Measurements from ENCODE around the gene MZF1. TPM values are rescaled to one million over a fixed set of nuclear protein-coding genes. Genes with fewer than 3 reads are reported as not detected.

Gene MZF1
- polyA plus RNA-seq, 1 donor (not counting 4 experiments of a cell fraction or from before 2014, with no cell fraction given): 7.4 TPM

DNA sequence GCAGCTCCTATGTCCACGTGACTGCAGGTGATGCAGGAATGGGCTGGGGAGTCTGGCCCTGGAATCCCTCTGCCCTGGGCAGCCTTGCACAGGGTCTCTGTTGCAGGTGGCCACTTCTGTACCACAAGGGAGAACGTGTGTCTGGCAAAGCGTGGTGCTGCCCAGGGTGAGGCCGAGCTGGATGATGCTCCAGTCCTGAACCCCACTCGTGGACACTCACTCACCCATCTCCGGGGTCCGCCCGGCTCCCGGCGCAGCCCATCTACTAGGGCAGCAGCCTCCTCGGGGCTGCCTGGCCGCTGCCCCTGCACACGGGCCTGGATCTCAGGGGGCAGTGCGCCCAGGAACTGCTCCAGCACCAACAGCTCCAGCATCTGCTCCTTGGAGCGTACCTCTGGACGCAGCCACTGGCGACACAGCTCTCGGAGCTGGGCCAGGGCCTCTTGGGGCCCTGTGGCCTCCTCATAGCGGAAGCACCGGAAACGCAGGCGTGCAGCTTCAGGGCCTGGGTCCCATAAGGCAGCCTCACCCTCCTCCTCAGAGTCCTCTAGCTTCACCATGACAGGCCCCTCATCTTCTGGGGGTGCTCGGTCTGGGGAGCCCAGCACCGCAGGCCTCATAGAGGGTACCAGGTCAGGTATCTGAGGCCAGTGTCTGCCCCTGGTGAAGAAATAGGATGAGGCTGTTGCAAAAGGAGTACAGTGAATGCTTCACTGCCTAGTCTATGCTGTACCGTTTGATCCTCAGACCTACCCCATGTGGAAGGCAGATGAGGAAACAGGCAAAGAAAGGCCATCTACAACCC is 2.2 kb downstream of the MZF1 start:
- Histone ChIP-seq H3K9ac (ENCODE audit: control insufficient read depth, extremely low read depth, insufficient read depth, low read length) (no peak overlapping the region), H3K36me3 (ENCODE audit: control insufficient read depth in 2 of 2, extremely low read depth in 1 of 2, insufficient read depth in 2 of 2, low read length in 2 of 2) (peaks cover 13 to 24% of the 10 kb centered on the region in 2 experiments), H3K27me3 (ENCODE audit: control insufficient read depth, extremely low read depth, insufficient read depth, low read length) (no peaks in the 10 kb centered on the region), H4K20me1 (ENCODE audit: control insufficient read depth, extremely low read depth, insufficient read depth, low read length) (no peaks in the 10 kb centered on the region), H3K27ac (ENCODE audit: control insufficient read depth, insufficient read depth, low read length) (no peak overlapping the region), H3K79me2 (ENCODE audit: control insufficient read depth, insufficient read depth, low read length) (peaks cover 7% of the 10 kb centered on the region), H3K4me2 (ENCODE audit: control insufficient read depth, extremely low read depth, insufficient read depth, low read depth, low read length) (no peak overlapping the region), H3K9me1 (ENCODE audit: control insufficient read depth, extremely low read depth, insufficient read depth, low read length) (no peaks in the 10 kb centered on the region), H3K4me3 (ENCODE audit: control insufficient read depth in 2 of 3, extremely low read depth in 1 of 3, insufficient read depth in 2 of 3, low read depth in 1 of 3, low read length in 3 of 3) (no peak overlapping the region), H2AFZ (ENCODE audit: control insufficient read depth, low read length) (no peak overlapping the region), H3K4me1 (ENCODE audit: control insufficient read depth, extremely low read depth, insufficient read depth, low read length) (peaks cover 12% of the 10 kb centered on the region), H3K9me3 (ENCODE audit: control insufficient read depth, low read depth, low read length) (no peaks in the 10 kb centered on the region)
- TF ChIP-seq EZH2 (IDR thresholded peaks at IDR 0.05; ENCODE audit: low read length): no peak
- TF ChIP-seq CTCF (optimal IDR thresholded peaks at IDR 0.05 in 1 of 3, IDR thresholded peaks at IDR 0.05 in 1 of 3, conservative IDR thresholded peaks at IDR 0.05 in 1 of 3; ENCODE audit: extremely low read depth in 1 of 3, insufficient read depth in 2 of 3, low read length in 3 of 3): no peak
- no peak for DNase-seq (ENCODE audit: low read depth, low spot score)
- dilution Hi-C loops (cut with MboI; ENCODE audit: extremely low pct_ligation_motif_present, low sequenced_read_pairs): no loop called here
- no peak for FAIRE-seq

DNA sequence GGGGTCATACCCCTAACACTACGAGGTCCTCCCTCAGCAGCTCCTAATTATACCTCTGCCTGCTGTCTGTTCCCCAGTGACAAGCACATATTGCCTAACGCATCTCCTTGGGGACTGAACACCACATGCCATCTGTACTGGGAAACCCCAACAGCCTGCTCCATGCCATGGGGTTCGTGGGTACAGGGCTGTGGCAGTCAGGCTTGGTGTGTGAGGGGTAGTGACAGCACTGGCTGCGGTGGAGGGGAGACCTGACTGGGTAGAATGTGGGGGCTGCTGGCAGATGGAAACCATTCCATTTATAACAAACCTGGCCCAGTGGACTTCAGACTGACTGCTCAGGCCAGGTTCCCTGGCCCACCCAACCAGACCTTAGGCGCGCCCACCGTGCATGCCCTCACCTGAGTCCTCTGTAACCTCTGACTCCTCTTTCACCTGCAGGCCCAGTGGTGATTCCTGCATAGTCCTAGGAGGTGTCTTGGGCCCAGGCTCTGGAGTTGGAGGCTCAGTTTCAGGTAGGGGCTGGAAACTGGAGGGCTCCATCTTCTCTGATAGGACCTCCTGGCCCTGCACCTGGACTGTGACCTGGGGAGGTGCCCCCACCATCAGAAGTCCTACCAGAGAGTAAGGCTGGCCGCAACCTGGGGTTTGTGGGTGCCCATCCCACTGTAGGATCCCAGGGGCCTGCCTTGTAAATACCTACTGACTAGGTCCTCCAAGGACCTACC is 3.0 kb downstream of the MZF1 start:
- Histone ChIP-seq H4K20me1 (ENCODE audit: control insufficient read depth, extremely low read depth, insufficient read depth, low read length) (no peaks in the 10 kb centered on the region), H3K27ac (ENCODE audit: control insufficient read depth, insufficient read depth, low read length) (no peak overlapping the region), H3K4me2 (ENCODE audit: control insufficient read depth, extremely low read depth, insufficient read depth, low read depth, low read length) (no peak overlapping the region), H3K9me1 (ENCODE audit: control insufficient read depth, extremely low read depth, insufficient read depth, low read length) (no peaks in the 10 kb centered on the region), H2AFZ (ENCODE audit: control insufficient read depth, low read length) (no peak overlapping the region), H3K9me3 (ENCODE audit: control insufficient read depth, low read depth, low read length) (no peaks in the 10 kb centered on the region), H3K36me3 (ENCODE audit: control insufficient read depth in 2 of 2, extremely low read depth in 1 of 2, insufficient read depth in 2 of 2, low read length in 2 of 2) (peaks cover 13 to 24% of the 10 kb centered on the region in 2 experiments), H3K4me3 (ENCODE audit: control insufficient read depth in 2 of 3, extremely low read depth in 1 of 3, insufficient read depth in 2 of 3, low read depth in 1 of 3, low read length in 3 of 3) (no peak overlapping the region), H3K79me2 (ENCODE audit: control insufficient read depth, insufficient read depth, low read length) (peaks cover 2% of the 10 kb centered on the region), H3K4me1 (ENCODE audit: control insufficient read depth, extremely low read depth, insufficient read depth, low read length) (peaks cover 11% of the 10 kb centered on the region), H3K9ac (ENCODE audit: control insufficient read depth, extremely low read depth, insufficient read depth, low read length) (no peak overlapping the region), H3K27me3 (ENCODE audit: control insufficient read depth, extremely low read depth, insufficient read depth, low read length) (no peaks in the 10 kb centered on the region)
- dilution Hi-C loops (cut with MboI; ENCODE audit: extremely low pct_ligation_motif_present, low sequenced_read_pairs): no loop called here
- DNase-seq (ENCODE audit: low read depth, low spot score): no peak
- TF ChIP-seq CTCF (optimal IDR thresholded peaks at IDR 0.05 in 1 of 3, IDR thresholded peaks at IDR 0.05 in 1 of 3, conservative IDR thresholded peaks at IDR 0.05 in 1 of 3; ENCODE audit: extremely low read depth in 1 of 3, insufficient read depth in 2 of 3, low read length in 3 of 3) (no peak), EZH2 (IDR thresholded peaks at IDR 0.05; ENCODE audit: low read length) (no peak)
- no peak for FAIRE-seq

Measured in keratinocyte (primary cell).